Measurements from ENCODE around the gene PLIN1. TPM values are rescaled to one million over a fixed set of nuclear protein-coding genes. Genes with fewer than 3 reads are reported as not detected.

Gene PLIN1
- total RNA-seq, 1 experiment from 2014 or later: not detected

GRCh38 chr15:89646416-89647141 lies 32.6 kb downstream of the PLIN1 start:
- no peaks in the 10 kb centered on the region for H3K4me1 ChIP-seq (ENCODE audit: low read length)
- DNase-seq: no peak
- no peak overlapping the region for H3K4me3 ChIP-seq (ENCODE audit: low read length)
- H3K36me3 ChIP-seq (ENCODE audit: insufficient read depth, low read length): no peaks in the 10 kb centered on the region
- no peaks in the 10 kb centered on the region for H3K79me2 ChIP-seq (ENCODE audit: low read length)
- no peak overlapping the region for H3K27ac ChIP-seq (ENCODE audit: low read length)
- no peaks in the 10 kb centered on the region for H3K9me2 ChIP-seq (replicated peaks; ENCODE audit: insufficient read depth, low read length)
- H3K27me3 ChIP-seq (ENCODE audit: low read length): no peaks in the 10 kb centered on the region
- H3K9me3 ChIP-seq (ENCODE audit: low read length): no peaks in the 10 kb centered on the region
- no peak overlapping the region for H2AFZ ChIP-seq (ENCODE audit: low read length)
- H3K4me2 ChIP-seq (ENCODE audit: low read depth, low read length, poor library complexity, severe bottlenecking): no peak overlapping the region
- no peak overlapping the region for H3K9ac ChIP-seq (ENCODE audit: low read length)
- no peaks in the 10 kb centered on the region for H4K20me1 ChIP-seq (ENCODE audit: insufficient read depth, low read depth, low read length)

GRCh38 chr15:89645680-89646079 lies 33.5 kb downstream of the PLIN1 start:
- H3K36me3 ChIP-seq (ENCODE audit: insufficient read depth, low read length): no peaks in the 10 kb centered on the region
- H3K9me3 ChIP-seq (ENCODE audit: low read length): no peaks in the 10 kb centered on the region
- H3K4me2 ChIP-seq (ENCODE audit: low read depth, low read length, poor library complexity, severe bottlenecking): no peak overlapping the region
- H2AFZ ChIP-seq (ENCODE audit: low read length): no peak overlapping the region
- no peaks in the 10 kb centered on the region for H3K79me2 ChIP-seq (ENCODE audit: low read length)
- no peak overlapping the region for H3K9ac ChIP-seq (ENCODE audit: low read length)
- H3K27me3 ChIP-seq (ENCODE audit: low read length): no peaks in the 10 kb centered on the region
- no peak overlapping the region for H3K27ac ChIP-seq (ENCODE audit: low read length)
- H3K4me1 ChIP-seq (ENCODE audit: low read length): no peaks in the 10 kb centered on the region
- DNase-seq: no peak
- H3K4me3 ChIP-seq (ENCODE audit: low read length): no peak overlapping the region
- no peaks in the 10 kb centered on the region for H4K20me1 ChIP-seq (ENCODE audit: insufficient read depth, low read depth, low read length)
- H3K9me2 ChIP-seq (replicated peaks; ENCODE audit: insufficient read depth, low read length): no peaks in the 10 kb centered on the region

GRCh38 chr15:89642106-89642505 lies 37.1 kb downstream of the PLIN1 start:
- Histone ChIP-seq H4K20me1 (ENCODE audit: insufficient read depth, low read depth, low read length) (no peaks in the 10 kb centered on the region), H3K9me3 (ENCODE audit: low read length) (no peaks in the 10 kb centered on the region), H2AFZ (ENCODE audit: low read length) (no peak overlapping the region), H3K27me3 (ENCODE audit: low read length) (no peaks in the 10 kb centered on the region), H3K9me2 (replicated peaks; ENCODE audit: insufficient read depth, low read length) (no peaks in the 10 kb centered on the region), H3K4me3 (ENCODE audit: low read length) (no peak overlapping the region), H3K36me3 (ENCODE audit: insufficient read depth, low read length) (no peaks in the 10 kb centered on the region), H3K4me2 (ENCODE audit: low read depth, low read length, poor library complexity, severe bottlenecking) (no peak overlapping the region), H3K9ac (ENCODE audit: low read length) (no peak overlapping the region), H3K4me1 (ENCODE audit: low read length) (no peaks in the 10 kb centered on the region), H3K79me2 (ENCODE audit: low read length) (no peaks in the 10 kb centered on the region), H3K27ac (ENCODE audit: low read length) (no peak overlapping the region)
- no peak for DNase-seq

GRCh38 chr15:89641053-89641452 lies 38.1 kb downstream of the PLIN1 start:
- H3K4me2 ChIP-seq (ENCODE audit: low read depth, low read length, poor library complexity, severe bottlenecking): no peak overlapping the region
- H3K27ac ChIP-seq (ENCODE audit: low read length): no peak overlapping the region
- no peak overlapping the region for H2AFZ ChIP-seq (ENCODE audit: low read length)
- H3K79me2 ChIP-seq (ENCODE audit: low read length): no peaks in the 10 kb centered on the region
- DNase-seq: peak; percentile 48
- no peaks in the 10 kb centered on the region for H3K36me3 ChIP-seq (ENCODE audit: insufficient read depth, low read length)
- H3K27me3 ChIP-seq (ENCODE audit: low read length): no peaks in the 10 kb centered on the region
- H4K20me1 ChIP-seq (ENCODE audit: insufficient read depth, low read depth, low read length): no peaks in the 10 kb centered on the region
- H3K4me3 ChIP-seq (ENCODE audit: low read length): no peak overlapping the region
- H3K9me3 ChIP-seq (ENCODE audit: low read length): no peaks in the 10 kb centered on the region
- H3K4me1 ChIP-seq (ENCODE audit: low read length): no peaks in the 10 kb centered on the region
- no peak overlapping the region for H3K9ac ChIP-seq (ENCODE audit: low read length)
- no peaks in the 10 kb centered on the region for H3K9me2 ChIP-seq (replicated peaks; ENCODE audit: insufficient read depth, low read length)

- no peak overlapping the region for H3K4me2 ChIP-seq (ENCODE audit: low read depth, low read length, poor library complexity, severe bottlenecking)
These were observed 38.9 kb downstream of the PLIN1 start for GRCh38 chr15:89640245-89640644.

GRCh38 chr15:89633585-89633984 lies 45.6 kb downstream of the PLIN1 start:
- Histone ChIP-seq H2AFZ (ENCODE audit: low read length) (no peak overlapping the region), H3K27me3 (ENCODE audit: low read length) (no peaks in the 10 kb centered on the region)

More at GRCh38 chr15:89640245-89640644, 38.9 kb downstream of the PLIN1 start:
- H3K9ac ChIP-seq (ENCODE audit: low read length): no peak overlapping the region
- H3K36me3 ChIP-seq (ENCODE audit: insufficient read depth, low read length): no peaks in the 10 kb centered on the region
- H4K20me1 ChIP-seq (ENCODE audit: insufficient read depth, low read depth, low read length): no peaks in the 10 kb centered on the region
- DNase-seq: no peak
- H3K9me2 ChIP-seq (replicated peaks; ENCODE audit: insufficient read depth, low read length): no peaks in the 10 kb centered on the region
- no peaks in the 10 kb centered on the region for H3K9me3 ChIP-seq (ENCODE audit: low read length)
- H3K4me3 ChIP-seq (ENCODE audit: low read length): no peak overlapping the region
- no peaks in the 10 kb centered on the region for H3K27me3 ChIP-seq (ENCODE audit: low read length)
- H3K4me1 ChIP-seq (ENCODE audit: low read length): no peaks in the 10 kb centered on the region
- no peaks in the 10 kb centered on the region for H3K79me2 ChIP-seq (ENCODE audit: low read length)
- H3K27ac ChIP-seq (ENCODE audit: low read length): no peak overlapping the region
- no peak overlapping the region for H2AFZ ChIP-seq (ENCODE audit: low read length)

GRCh38 chr15:89632563-89633430 lies 46.4 kb downstream of the PLIN1 start:
- DNase-seq: no peak
- no peak overlapping the region for H3K27ac ChIP-seq (ENCODE audit: low read length)
- H4K20me1 ChIP-seq (ENCODE audit: insufficient read depth, low read depth, low read length): peaks cover 23% of the 10 kb centered on the region; the same call in 1 of the 2 replicates
- H3K36me3 ChIP-seq (ENCODE audit: insufficient read depth, low read length): peaks cover 20% of the 10 kb centered on the region
- H3K79me2 ChIP-seq (ENCODE audit: low read length): no peaks in the 10 kb centered on the region
- no peaks in the 10 kb centered on the region for H3K4me1 ChIP-seq (ENCODE audit: low read length)
- H3K4me2 ChIP-seq (ENCODE audit: low read depth, low read length, poor library complexity, severe bottlenecking): no peak overlapping the region
- no peaks in the 10 kb centered on the region for H3K27me3 ChIP-seq (ENCODE audit: low read length)
- no peaks in the 10 kb centered on the region for H3K9me3 ChIP-seq (ENCODE audit: low read length)
- no peaks in the 10 kb centered on the region for H3K9me2 ChIP-seq (replicated peaks; ENCODE audit: insufficient read depth, low read length)
- no peak overlapping the region for H3K9ac ChIP-seq (ENCODE audit: low read length)
- H2AFZ ChIP-seq (ENCODE audit: low read length): no peak overlapping the region
- no peak overlapping the region for H3K4me3 ChIP-seq (ENCODE audit: low read length)

More at GRCh38 chr15:89633585-89633984, 45.6 kb downstream of the PLIN1 start:
- no peaks in the 10 kb centered on the region for H3K9me3 ChIP-seq (ENCODE audit: low read length)
- H3K9me2 ChIP-seq (replicated peaks; ENCODE audit: insufficient read depth, low read length): no peaks in the 10 kb centered on the region
- DNase-seq: no peak
- no peak overlapping the region for H3K4me2 ChIP-seq (ENCODE audit: low read depth, low read length, poor library complexity, severe bottlenecking)
- peaks cover 12% of the 10 kb centered on the region for H3K36me3 ChIP-seq (ENCODE audit: insufficient read depth, low read length)
- no peak overlapping the region for H3K27ac ChIP-seq (ENCODE audit: low read length)
- H3K4me1 ChIP-seq (ENCODE audit: low read length): no peaks in the 10 kb centered on the region
- peaks cover 16% of the 10 kb centered on the region; the same call in 1 of the 2 replicates for H4K20me1 ChIP-seq (ENCODE audit: insufficient read depth, low read depth, low read length)
- no peak overlapping the region for H3K9ac ChIP-seq (ENCODE audit: low read length)
- H3K79me2 ChIP-seq (ENCODE audit: low read length): no peaks in the 10 kb centered on the region
- H3K4me3 ChIP-seq (ENCODE audit: low read length): no peak overlapping the region

GRCh38 chr15:89631902-89632264 lies 47.3 kb downstream of the PLIN1 start:
- H4K20me1 ChIP-seq (ENCODE audit: insufficient read depth, low read depth, low read length): peaks cover 33% of the 10 kb centered on the region
- no peak for DNase-seq
- H3K36me3 ChIP-seq (ENCODE audit: insufficient read depth, low read length): peaks cover 29% of the 10 kb centered on the region
- H3K9me2 ChIP-seq (replicated peaks; ENCODE audit: insufficient read depth, low read length): no peaks in the 10 kb centered on the region
- H3K27me3 ChIP-seq (ENCODE audit: low read length): no peaks in the 10 kb centered on the region
- no peak overlapping the region for H3K4me3 ChIP-seq (ENCODE audit: low read length)
- no peak overlapping the region for H2AFZ ChIP-seq (ENCODE audit: low read length)
- H3K4me1 ChIP-seq (ENCODE audit: low read length): peaks cover 4% of the 10 kb centered on the region
- H3K4me2 ChIP-seq (ENCODE audit: low read depth, low read length, poor library complexity, severe bottlenecking): no peak overlapping the region
- H3K9me3 ChIP-seq (ENCODE audit: low read length): no peaks in the 10 kb centered on the region
- H3K79me2 ChIP-seq (ENCODE audit: low read length): no peaks in the 10 kb centered on the region
- H3K27ac ChIP-seq (ENCODE audit: low read length): no peak overlapping the region
- H3K9ac ChIP-seq (ENCODE audit: low read length): no peak overlapping the region
